A673 (cell line): Measurements from ENCODE around the gene MVP.

ENCODE experiments used
- CTCF ChIP-seq: fragments of 300-800, 200-600 bp; sonication (generic); conservative IDR thresholded peaks from 2 replicates; pipeline ENCODE4 v1.5.1; 2017; ENCODE audit warnings: low read depth, mild to moderate bottlenecking, antibody characterized with exemption, low read length, moderate library complexity, mixed read lengths
- EZH2 ChIP-seq: fragments of 200-600 bp; sonication (generic); IDR thresholded peaks from 2 replicates; pipeline ENCODE4 v1.6.1; 2017; ENCODE audit warnings: borderline replicate concordance, low read depth, mild to moderate bottlenecking, mixed read lengths, antibody characterized with exemption, low read length; ENCODE audit not compliant: poor library complexity, severe bottlenecking

GRCh38 chr16:29854520-29855100 lies 34.3 kb downstream of the MVP start:
- TF ChIP-seq CTCF (no peak), EZH2 (no peak)
